ENCODE data around the gene CTDSPL.
"Not testable (repeated sequence)": the region's sequence is repeated elsewhere in the genome, so short reads cannot be mapped to it uniquely, and the experiment has no call there.

CTDSPL gene

GRCh38 chr3:37984051-37984450 lies 122.4 kb downstream of the CTDSPL start:
- in situ Hi-C loops (cut with MboI; ENCODE audit: low sequenced_read_pairs) = no loop called here

DNA sequence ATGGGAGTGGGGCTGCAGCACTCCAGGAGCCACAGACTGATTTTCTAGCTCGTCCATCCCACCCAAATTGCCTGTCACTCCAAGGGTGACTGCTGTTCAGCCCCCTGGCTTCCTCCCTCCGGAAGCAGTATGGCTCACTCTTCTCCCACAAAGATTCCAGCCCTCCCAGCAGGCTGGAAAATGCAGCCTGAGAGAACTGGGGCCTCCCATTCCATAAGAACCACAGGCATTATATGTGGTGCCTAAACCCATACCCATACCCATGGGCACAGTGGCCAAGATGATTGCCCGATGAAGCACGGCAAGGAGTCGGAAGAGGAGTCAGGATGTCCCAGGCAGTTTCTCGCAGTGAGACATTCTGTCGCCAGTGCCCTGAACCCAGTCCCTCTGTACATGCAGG lies 122.9 kb downstream of the CTDSPL start:
- in situ Hi-C loops (cut with MboI; ENCODE audit: low sequenced_read_pairs) = no loop called here

GRCh38 chr3:37985637-37986320 lies 124.1 kb downstream of the CTDSPL start:
- in situ Hi-C loops (cut with MboI; ENCODE audit: low sequenced_read_pairs) = no loop called here

GRCh38 chr3:37986479-37987314 lies 125.0 kb downstream of the CTDSPL start:
- in situ Hi-C loops (cut with MboI; ENCODE audit: low sequenced_read_pairs) = no loop called here

- in situ Hi-C loops (cut with MboI; ENCODE audit: low sequenced_read_pairs) = no loop called here
Measured at GRCh38 chr3:37987315-37987697, 125.6 kb downstream of the CTDSPL start.

DNA sequence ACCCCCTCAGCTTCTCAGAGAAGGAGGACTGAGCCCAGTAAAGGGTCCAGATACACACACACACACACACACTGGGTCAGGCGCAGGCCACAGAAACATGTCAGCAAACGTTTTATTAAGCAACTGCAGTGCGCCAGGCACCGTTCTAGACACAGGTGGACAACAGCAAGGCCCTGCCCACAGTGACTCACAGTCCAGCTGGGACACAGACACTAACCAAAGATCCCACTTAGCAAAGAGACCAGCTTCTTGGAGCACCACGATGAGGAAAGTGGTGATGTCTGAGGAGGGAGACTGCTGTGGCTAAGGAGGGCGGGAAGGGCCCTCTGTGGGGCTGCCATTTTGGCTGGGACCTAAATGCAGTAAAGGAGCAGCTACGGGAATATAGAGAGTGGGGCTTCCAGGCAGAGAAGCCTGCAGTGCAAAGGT lies 126.1 kb downstream of the CTDSPL start:
- in situ Hi-C loops (cut with MboI; ENCODE audit: low sequenced_read_pairs) = no loop called here

DNA sequence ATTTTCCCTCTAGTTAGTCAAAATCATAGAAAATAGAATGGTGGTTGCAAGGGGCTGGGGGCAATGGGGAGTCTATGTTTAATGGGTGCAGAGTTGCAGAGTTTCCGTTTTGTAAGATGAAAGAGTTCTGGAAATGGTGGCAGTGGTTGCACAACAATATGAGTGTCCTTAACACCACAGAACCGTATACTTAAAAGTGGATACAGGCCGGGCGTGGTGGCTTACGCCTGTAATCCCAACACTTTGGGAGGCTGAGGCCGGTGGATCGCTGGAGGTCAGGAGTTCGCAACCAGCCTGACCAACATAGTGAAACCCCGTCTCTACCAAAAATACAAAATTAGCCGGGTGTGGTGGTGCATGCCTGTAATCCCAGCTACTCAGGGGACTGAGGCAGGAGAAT lies 126.7 kb downstream of the CTDSPL start:
- in situ Hi-C loops (cut with MboI; ENCODE audit: low sequenced_read_pairs) = not testable (repeated sequence)

- in situ Hi-C loops (cut with MboI; ENCODE audit: low sequenced_read_pairs) = no loop called here
Measured at GRCh38 chr3:37988931-37989525, 127.3 kb downstream of the CTDSPL start.

DNA sequence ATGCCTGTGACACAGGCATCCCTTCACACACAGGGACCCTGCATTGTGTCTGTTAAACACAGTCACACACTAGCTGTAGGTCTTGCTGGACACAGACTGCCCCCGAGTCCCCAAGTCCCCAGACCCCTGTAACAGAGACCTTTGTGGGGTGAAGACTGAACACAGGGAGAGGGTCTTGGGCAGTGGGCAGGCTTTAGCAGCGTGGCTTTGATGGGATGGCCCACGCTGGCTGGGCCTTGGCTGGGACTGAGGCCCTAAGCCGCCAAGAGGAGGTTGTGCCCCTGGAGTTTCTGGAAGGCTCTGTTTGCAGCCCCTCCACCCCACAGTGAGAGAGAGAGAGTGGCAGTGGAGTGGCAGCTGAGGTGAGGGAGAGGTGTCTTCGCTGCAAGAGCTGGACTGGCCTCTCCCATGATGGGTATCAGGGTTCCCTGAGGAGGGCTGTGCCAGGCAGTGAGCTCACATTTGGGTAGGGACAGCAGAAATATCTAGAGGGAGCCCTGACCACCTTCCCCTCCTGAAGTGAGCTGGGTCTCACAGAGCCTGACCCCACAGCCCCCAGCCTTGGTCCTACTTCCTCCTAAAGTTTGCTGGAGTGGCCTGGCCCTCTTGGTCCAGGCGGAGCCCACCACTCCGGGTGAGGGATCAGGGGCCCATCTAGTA lies 128.3 kb downstream of the CTDSPL start:
- in situ Hi-C loops (cut with MboI; ENCODE audit: low sequenced_read_pairs) = no loop called here

DNA sequence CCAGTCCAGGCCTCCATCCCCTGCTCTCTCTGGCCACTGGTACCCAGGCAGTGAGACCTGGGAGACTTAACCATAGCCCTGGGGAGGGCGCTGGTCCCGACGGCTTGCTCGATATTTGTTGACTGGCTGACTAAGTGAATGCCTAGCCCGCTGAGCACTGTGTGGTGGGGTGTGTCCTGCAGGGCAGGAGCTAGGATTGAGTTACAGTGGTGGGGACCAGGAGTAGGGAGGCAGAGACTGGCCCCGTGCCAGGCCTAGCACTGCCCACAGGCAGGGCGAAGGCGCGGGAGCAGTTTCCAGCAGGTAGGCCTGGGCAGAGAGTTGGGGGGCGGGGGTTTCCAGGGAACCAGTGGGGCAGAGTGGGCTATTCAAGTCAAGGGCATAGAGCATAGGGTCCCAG lies 128.8 kb downstream of the CTDSPL start, which contains the start of gene VILL:
TSS of gene VILL (plus strand) at position 260 of the 400 bp plus-strand sequence. CDS start 2,887 bp downstream, outside the sequence.
- in situ Hi-C loops (cut with MboI; ENCODE audit: low sequenced_read_pairs) = no loop called here

DNA sequence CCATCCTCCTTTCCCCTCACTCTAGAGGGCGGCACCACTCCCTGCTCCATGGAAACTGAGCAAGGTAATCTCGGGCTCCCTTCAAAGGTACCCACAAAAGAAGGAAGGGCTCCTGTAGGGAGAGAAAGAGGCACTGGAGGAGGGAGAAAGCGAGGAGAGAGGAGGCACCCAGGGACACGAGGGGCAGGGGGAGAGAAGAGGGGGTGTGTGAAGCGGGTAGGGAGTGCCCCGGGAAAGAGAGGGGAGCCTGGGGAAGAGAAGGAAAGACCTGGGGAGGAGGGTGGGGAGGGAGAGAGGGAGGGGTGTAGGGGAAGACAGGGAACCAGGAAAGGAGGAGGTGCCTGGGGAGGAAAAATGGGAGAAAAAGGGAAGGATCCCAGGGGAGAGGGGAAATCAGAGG lies 129.4 kb downstream of the CTDSPL start:
- in situ Hi-C loops (cut with MboI; ENCODE audit: low sequenced_read_pairs) = no loop called here

DNA sequence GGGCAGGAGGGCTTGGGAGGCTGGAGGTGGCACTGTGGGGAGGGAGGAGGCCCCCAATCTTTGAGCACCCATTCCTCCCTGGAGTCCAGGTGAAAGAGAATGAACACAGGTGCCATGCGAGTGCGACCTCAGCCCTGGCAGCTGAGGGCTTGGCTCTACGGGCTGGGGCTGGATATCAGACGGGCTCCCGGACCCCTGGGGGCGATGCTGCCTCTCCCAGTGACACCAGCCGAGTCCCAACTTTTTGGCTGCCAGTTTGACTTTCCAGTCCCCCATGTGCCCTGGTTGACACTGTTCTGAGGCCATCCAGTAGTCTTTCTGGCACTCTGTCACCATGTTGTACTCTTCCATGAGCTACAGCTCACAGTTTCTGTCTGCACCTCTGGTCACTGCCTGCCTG lies 130.1 kb downstream of the CTDSPL start:
- in situ Hi-C loops (cut with MboI; ENCODE audit: low sequenced_read_pairs) = no loop called here

- in situ Hi-C loops (cut with MboI; ENCODE audit: low sequenced_read_pairs) = no loop called here
Measured at GRCh38 chr3:37992271-37993066, 130.8 kb downstream of the CTDSPL start.

DNA sequence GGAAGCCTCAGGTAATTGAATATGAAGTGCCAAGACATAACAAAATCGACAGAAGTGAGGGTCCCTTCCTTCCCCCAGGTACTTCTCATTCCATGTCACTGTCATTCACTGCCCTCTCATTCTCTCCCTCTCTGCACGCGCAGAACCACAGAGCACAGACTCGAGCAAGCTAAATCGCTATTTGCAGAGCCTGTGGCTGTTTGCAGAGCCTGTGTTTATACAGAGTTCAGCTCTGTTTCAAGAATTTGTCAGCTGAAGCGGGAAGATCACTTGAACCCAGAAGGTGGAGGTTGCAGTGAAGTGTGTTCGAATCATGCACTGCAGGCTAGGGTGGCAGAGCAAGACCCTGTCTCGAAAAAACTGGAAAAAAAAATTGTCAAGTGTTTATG lies 131.4 kb downstream of the CTDSPL start:
- in situ Hi-C loops (cut with MboI; ENCODE audit: low sequenced_read_pairs) = no loop called here

GRCh38 chr3:37993460-37993819 lies 131.8 kb downstream of the CTDSPL start:
- in situ Hi-C loops (cut with MboI; ENCODE audit: low sequenced_read_pairs) = no loop called here

DNA sequence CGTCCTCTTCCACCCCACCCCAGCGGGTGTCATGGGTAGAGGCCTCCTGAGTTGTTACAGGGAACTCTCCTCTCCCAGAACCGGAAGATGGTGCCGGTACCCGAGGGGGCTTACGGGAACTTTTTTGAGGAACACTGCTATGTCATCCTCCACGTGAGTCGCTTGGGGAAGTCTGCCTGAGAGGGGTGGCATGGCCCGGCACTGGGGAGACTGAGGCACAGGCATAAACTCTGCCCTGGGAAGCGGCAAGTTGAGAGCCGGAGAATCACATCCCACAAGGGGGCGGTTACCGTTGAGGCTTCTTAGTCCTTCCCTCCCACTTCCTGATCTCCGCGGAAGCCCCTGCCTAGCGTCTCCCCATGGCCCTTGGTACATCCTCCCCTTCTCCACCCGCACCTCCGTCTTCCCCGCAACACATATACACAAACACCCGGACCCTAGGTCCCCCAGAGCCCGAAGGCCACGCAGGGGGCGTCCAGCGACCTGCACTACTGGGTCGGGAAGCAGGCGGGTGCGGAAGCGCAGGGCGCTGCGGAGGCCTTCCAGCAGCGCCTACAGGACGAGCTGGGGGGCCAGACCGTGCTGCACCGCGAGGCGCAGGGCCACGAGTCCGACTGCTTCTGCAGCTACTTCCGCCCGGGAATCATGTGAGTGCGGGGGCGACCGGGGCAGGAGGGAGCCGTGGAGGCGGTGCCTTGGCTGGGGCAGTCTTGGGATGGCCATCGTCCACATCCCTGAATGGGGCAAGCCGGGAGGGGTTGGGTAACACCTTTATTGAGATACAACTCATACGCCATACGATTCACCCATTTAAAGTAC lies 132.3 kb downstream of the CTDSPL start:
- in situ Hi-C loops (cut with MboI; ENCODE audit: low sequenced_read_pairs) = no loop called here

DNA sequence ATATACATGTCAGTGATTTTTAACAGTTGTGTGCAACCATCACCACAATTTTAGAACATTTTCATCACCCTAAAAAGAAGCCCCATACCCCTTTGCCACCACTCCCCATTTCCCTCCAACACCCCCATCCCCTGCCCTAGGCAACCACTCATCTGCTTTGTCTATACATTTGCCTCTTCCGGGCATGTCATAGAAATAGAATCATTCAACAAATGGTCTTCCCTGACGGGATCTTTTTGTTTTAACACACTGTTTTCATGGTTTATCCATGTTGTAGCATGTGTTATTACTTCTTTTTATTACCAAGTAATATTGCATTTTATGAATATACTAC lies 132.9 kb downstream of the CTDSPL start:
- in situ Hi-C loops (cut with MboI; ENCODE audit: low sequenced_read_pairs) = no loop called here

DNA sequence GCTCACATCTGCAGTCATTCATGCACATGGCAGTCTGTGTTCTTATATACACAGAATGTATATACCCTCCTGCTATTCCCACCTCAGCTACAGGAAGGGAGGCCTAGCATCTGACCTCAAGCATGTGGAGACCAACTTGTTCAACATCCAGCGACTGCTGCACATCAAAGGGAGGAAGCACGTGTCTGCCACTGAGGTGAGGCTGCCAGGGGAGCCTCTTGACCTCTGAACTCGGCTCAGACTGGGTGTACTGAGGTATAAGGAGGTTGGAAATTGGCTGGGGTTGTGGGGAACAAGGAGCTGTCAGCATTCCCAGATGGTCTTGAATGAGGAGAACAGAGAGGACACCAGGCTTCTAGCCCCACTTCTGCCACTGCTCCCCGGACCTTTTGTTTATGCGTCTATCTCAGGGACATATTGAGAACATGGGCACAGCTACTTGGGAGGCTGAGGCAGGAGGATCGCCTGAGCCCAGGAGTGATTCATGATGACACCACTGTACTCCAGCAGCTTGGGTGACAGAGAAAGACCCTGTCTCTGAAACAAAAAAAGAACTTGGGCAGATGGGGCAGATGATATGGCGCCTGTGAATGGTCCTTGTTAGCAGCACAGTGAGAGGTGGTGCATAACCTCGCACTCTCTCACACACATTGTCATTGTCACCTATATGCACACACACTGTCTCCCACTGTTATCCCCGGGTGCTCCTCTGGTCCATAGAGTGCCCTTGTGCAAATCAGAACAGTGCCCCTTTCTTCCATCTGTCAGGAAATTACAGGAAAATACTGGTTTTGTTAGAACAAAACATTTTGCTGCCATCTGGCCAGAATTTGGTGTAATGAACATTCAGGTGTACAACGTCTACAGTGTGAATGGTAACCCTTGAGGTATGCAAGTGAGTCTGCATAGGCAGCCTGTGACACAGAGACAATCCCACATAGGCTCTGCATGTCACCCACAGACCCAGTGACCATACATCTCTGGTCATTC lies 134.3 kb downstream of the CTDSPL start:
- in situ Hi-C loops (cut with MboI; ENCODE audit: low sequenced_read_pairs) = no loop called here

Data from HL-60/S4 treated with phorbol 12-myristate 13-acetate at 8.2 ng/mL for 4 days and 3 days (cell line).